ENCODE data around the gene LIAS.
"Not testable (repeated sequence)": the region's sequence is repeated elsewhere in the genome, so short reads cannot be mapped to it uniquely, and the experiment has no call there.

LIAS gene

DNA sequence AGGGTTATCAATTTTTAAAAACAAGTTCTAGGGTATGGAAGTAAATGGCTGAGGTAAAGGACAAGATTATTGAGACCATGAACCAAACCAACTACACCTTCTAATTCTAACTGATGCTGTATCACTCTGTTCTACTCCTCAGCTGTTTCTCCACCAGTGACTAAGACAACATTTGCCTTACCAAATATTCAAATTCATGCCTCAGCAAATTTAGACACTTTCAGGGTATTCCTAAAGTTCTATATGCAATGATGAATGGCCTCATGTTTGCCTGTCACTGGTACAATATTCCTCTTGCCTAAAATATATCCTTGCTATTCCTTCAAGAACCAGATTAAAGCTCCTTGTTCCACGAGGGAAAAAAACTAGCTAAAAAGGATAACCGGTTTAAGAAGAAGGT is 5.1 kb upstream of the LIAS start:
- no peak for DNase-seq

DNA sequence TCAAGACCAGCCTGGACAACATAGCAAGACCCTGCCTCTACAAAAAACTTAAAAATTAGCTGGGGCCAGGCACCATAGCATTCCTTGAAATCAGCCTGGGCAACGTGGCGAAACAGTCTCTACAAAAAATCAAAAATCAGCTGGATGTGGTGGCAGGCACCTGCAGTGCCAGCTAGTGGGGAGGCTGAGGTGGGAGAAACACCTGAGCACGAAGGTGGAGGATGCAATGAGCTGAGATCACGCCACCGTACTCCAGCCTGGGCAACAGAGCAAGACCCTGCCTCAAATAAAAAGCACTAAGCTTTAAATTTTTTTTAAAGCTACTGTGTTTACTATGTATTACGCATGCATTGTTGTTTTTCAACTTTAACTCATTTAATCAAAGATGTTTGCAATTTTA is 3.4 kb upstream of the LIAS start:
- DNase-seq, result no peak

DNA sequence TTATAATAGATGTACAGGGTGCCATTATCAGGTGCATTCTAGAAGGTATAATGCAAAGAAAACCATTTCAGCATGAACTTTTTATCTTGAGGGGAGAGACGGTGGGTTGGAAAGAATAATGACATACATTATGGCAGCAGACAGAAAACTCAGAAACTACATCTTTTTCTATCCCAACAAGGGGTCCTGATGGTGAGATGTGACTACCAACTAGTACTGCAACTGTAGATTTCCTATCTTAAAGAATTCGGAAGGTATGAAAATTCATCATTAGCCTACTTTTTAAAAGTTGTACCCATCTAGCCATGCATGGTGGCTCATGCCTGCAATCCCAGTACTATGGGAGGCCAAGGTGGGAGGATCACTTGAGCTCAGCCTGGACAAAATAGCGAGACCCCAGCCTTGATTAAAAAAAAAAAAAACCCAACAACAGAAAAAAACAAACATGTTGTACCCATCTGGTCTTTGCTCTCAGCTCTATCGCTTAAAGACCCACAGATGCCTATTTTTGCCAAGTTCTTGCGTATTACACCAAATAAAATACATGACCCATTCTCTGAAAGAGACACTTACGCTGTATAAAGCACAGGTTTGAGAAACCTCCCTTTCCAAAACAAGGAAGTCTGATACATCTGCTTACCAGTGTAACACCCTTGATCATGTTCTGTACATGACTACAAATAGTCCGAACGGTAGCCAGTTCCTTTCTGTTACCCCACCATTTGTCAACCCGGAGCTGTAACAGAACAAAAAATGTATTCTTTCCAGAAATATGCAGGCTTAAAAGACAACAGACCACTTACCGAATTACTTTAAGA is 1.7 kb upstream of the LIAS start:
- DNase-seq, result no peak

DNA sequence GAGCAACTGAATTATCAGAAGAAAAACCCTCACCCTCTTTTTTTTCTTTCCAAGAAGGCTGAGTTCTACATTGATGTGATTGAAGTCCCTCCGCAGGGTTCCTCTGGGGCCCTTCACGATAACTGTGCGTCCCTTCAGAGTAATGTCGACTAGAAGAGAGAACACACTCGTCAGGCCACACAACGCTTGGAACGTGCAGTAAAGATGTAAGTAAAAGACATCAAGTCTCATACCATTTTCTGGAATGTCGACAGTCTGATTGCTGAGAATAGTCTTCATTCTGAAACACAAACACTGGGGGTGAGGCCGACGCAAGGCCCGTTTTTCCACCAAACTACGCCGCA is 723 bp upstream of the LIAS start:
- DNase-seq, result not testable (repeated sequence)

DNA sequence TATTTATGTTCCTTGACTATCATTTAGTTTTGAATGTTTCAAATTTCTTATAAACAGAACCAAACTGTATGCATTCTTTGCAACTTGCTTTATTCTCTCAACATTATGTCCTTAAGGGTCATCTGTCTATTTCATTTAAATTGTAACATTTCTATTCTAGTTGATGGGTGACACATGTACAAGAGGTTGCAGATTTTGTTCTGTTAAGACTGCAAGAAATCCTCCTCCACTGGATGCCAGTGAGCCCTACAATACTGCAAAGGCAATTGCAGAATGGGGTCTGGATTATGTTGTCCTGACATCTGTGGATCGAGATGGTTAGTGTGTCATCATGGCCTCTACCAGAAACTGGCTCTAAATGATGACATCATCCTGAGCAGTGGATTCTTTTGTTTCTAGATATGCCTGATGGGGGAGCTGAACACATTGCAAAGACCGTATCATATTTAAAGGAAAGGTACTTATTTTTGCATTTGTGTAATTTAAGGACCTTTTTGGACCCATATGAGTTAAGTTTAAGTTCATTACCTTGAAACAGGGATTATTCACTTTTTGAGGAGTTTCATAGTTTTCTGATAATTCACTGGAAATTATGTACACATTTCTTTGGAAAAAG is 6.1 kb downstream of the LIAS start:
- DNase-seq, result peak; percentile 80

DNA sequence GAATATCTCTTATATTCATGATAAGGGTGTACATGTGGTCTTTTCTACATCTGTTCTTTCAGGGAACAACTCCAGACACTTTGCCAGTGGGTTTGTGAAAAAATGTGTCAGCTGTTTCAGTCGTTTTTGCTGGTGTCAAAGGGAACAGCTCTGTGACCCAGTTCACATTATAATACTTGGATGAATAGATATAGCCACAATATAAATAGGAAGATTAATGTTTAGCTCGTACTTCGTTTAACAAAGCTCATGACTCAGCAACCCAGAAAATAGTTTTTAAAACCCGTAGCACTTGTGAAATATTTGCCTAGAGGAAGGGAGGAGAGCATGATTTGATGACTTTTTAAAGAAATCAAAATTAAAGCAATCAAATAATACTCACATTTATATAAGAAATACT is 7.9 kb downstream of the LIAS start:
- DNase-seq, result no peak

DNA sequence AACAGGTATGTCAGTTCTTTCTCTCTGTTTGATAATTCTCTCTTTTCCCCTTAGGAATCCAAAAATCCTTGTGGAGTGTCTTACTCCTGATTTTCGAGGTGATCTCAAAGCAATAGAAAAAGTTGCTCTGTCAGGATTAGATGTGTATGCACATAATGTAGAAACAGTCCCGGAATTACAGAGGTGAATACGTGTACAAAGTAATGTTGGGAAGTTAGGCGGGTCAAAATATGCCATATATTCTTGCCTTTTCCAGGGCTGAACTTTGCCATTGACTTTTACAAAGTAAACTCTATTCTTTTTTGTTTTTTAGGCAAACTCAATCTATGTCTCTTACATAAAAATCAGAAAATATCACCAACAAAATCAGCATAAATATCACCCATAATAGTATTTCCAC is 8.6 kb downstream of the LIAS start:
- DNase-seq, result no peak

DNA sequence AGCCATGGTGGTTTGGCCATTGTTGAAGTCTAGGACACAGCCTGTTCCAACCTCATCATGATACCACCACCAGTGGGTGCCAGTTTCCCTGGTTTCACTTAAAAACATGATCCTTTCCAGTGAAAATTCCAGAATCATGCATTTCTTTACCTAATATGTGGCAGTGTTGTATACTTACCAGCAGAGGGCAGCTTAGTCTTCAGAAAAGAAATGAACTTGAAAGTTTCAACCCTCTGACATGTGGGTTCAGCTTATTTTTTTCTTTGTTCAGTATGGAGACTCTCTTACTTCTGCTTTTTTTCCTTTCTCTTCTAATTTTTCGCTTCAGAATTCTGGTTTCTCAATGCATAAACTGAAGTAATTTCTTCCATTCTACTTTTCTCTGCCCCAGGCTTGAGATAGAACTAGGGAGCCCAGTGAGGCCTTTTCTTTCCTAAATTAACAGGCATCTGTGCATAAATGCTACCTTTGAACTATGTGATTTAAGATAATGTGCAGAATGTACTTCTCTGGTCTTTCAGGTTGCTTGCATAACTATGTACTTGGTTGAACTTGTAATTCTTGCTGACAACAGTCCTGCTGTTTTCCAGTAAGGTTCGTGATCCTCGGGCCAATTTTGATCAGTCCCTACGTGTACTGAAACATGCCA is 10.7 kb downstream of the LIAS start:
- DNase-seq, result peak; percentile 83

DNA sequence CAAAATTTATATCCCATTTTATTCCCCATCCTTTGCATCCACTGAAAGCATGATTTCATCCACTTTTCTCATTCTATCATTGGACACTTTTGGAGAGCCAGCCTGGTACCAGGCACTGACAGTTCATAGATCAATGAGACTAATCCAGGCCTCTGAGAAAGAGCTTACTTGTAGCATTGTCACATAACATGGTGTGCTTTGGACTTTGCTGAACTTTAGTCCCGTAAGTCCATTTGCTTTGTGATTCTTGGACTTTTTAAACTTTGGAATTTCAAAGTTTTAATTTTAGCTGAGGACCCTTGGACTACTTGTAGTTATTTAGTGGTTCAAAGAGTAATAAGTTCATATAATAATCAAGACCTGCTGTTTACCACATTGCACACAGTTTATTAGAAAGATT is 11.5 kb downstream of the LIAS start:
- no peak for DNase-seq

DNA sequence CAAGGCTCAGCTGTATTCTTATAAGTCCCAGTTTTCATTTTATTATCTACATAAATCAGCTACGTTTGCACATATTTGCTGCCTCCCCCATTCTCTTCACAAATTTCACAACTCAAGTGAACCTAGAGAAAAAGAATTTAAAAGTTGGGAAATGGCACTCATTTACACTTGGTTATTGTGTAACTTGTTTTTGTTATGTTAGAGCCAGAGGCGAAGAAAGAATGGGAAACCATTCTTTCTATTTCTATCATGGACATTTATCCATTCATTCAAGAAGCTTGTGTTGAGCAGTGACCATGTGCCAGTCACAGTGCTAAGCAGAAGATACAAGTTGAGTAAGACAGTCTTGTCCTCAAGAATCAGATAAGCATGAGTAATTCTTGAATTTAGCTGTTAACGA is 13.5 kb downstream of the LIAS start:
- DNase-seq, result no peak

DNA sequence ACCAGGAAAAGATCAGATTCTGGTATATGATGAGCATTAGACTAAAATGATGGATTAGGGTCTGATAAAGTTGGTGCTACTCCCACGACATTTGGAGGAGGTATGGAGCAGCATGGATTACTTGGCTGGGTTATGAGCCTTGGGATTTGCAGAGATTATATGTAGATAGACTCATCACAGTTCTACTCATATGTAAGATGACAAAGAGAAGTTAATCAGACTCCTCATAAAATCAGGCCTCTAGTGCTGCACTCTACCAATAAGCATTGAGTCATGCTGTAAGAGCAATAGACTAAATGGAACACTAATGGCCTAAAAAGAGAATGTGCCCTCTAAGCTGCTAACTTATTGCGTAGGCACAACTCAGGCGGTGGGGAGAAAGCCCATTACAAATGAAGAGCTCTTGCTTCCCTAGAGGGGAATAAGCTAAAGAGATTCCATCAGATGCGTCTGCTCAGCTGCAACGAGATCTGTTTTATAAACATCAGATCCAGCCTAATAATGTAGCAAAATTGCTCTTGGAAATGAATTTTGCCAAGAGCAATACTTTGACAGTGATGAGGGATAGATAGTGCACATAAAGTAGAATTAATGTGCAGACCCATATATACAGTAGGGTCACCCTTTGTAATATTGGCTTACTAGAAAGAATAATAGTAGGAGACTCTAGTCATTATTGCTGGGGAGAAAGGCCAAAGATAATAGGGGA is 17.5 kb downstream of the LIAS start:
- DNase-seq, result no peak

DNA sequence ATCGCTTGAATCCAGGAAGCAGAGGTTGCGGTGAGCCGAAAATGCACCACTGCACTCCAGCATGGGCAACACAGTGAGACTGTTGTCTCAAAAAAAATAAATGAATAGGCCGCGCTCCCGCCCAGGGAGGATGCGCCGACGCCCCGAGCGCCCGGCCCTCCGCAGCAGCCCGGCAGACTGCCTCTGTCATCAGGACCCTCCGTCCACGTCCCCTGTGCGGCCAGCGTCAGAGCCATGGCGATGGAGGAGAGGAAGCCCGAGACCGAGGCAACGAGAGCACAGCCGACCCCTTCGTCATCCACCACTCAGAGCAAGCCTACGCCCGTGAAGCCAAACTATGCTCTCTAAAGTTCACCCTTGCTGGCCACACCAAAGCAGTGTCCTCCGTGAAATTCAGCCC is 21.4 kb downstream of the LIAS start:
- DNase-seq, result no peak

DNA sequence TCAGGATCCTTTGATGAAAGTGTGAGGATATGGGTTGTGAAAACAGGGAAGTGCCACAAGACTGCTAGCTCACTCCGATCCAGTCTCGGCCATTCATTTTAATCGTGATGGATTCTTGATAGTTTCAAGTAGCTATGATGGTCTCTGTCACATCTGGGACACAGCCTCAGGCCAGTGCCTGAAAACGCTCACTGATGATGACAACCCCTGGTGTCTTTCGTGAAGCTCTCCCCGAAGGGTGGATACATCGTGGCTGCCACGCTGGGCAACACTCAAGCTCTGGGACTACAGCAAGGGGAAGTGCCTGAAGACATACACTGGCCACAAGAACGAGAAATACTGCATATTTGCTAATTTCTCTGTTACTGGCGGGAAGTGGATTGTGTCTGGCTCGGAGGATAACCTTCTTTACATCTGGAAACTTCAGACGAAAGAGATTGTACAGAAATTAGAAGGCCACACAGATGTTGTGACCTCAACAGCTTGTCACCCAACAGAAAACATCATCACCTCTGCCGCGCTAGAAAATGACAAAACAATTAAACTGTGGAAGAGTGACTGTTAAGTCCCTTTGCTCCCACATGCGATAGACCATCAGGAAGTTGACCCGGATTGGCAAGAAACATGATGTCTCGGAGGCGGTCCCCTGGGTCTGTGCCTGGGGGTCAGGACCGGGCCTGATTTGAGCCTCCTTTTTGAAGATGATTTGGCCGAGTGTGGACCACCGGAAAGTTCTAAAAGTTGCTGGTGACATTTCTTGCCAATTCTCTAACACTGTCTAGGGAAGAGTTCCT is 22.2 kb downstream of the LIAS start:
- no peak for DNase-seq

DNA sequence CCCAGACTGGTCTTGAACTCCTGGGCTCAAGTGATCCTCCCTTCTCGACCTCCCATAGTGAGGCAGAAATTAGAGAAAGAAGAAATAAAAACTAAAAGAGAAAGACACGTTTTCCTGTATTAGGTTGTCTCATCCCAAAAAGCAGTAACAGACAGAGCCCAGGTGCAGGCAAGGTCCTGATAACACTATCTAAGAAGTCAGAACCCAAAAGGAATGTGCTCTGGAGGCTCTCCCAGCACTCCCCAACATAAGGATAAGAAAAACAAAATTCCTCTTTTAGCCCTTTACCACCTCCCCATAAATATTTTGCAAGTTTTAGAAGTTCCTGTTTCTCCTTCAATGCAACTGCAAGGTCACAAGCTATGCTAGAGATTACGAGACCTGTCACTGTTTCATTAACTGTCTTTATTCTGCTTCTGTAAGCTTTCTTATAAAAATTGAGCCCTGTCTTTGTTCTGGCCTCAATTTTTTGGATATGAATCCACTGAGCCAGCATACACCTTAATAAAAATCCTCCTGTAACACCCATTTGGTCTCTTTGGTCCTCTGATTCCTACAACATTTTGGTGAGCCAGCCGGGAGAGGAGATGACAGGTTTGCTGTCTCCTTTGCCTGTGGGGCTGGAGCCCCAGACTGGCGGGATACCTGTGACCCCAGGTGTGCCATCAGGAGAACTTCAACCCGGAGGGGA is 25.9 kb downstream of the LIAS start:
- no peak for DNase-seq

DNA sequence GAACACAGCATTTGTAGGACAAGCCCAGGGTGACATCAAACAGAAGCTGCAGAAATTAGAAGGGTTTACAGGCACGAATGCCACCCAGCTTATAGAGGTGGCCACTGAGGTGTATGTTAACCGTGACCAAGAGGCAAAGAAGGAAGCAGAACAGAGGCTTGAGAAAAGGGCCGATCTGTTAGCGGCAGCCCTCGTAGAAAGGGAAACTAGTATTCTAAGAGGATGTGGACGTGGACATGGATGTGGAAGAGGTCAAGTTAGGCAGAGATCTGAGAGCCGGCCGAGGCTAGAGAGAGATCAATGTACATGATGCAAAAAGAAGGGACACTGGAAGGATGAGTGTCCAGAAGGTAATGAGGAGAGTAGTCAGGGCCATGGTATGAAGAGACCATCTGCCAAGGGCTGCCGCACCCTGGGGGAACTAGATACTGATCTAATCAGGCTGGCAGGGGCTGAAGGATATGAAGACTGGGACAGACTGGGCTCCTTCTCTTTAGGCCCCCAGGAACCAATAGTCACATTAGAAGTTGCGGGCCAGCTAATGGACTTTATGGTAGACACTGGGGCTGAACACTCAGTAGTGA is 27.5 kb downstream of the LIAS start:
- DNase-seq, result no peak

DNA sequence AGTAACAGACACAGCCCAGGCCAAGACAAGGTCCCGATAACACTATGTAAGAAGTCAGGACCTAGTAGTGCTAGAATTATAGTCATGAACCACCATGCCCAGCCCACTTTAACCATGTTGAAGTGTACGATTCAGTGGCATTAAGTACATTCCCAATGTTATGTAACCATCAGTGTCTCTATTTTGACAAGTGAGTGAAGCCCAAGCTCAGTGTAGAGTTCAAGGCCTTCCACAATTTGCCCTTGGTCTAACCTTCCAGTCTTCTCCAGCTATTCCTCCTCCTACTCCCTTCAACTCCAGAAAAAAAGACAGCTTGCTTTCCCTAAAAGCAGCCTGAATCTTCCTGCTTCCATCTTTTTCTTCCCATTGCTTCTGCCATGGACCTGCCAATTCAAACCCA is 31.5 kb downstream of the LIAS start:
- no peak for DNase-seq

DNA sequence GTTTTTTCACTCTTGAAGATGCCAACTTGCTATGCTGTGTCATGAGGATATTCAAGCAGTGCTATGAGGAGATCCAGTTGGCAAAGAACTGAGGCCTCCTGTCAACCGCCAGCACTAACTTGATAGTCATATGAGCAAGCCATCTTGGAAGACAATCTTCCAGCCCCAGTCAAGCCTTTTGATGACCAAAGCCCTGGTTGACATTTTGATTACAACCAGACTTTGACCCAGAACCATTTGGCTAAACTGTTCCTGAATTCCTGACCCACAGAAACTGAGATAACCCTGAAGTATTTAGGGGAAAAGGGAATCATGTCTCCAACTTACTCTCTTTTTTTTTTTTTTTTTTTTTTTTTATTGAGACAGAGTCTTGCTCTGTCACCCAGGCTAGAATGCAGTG is 35.5 kb downstream of the LIAS start:
- DNase-seq, result no peak

DNA sequence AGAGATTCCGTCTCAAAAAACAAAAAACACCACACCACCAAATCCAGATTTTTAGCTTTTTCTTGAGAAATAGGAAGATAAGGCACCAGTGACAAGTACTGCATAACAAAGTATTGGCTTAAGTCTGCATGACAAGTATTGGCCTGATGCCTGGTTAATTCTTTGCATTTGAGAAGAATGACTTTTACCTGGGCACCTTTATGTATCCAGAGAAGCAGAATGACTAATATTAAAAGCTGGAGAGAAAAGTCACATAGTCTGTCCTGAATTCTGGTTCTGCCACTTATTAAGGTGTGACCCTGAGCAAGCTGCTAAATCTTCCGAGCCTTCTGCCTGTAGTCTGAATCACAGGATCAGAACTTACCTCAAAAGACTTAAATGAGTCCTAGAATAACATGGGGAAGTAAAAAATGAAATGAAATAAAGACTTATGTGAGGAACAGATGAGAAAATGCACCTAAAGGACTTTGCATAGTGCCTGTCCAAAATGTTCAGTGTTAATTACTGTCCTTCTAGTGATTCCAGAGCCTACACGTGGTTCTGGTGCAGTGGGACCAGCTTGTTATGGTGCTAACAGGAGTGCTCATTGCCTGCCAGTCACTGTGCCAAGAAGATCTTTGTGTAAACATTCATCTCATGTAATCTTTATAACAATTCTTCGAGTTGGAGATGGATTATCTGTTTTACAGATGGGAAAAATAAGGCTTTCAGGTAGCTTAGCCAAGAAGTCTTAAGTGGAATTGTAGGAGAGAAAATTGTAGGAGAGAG is 36.8 kb downstream of the LIAS start:
- no peak for DNase-seq

DNA sequence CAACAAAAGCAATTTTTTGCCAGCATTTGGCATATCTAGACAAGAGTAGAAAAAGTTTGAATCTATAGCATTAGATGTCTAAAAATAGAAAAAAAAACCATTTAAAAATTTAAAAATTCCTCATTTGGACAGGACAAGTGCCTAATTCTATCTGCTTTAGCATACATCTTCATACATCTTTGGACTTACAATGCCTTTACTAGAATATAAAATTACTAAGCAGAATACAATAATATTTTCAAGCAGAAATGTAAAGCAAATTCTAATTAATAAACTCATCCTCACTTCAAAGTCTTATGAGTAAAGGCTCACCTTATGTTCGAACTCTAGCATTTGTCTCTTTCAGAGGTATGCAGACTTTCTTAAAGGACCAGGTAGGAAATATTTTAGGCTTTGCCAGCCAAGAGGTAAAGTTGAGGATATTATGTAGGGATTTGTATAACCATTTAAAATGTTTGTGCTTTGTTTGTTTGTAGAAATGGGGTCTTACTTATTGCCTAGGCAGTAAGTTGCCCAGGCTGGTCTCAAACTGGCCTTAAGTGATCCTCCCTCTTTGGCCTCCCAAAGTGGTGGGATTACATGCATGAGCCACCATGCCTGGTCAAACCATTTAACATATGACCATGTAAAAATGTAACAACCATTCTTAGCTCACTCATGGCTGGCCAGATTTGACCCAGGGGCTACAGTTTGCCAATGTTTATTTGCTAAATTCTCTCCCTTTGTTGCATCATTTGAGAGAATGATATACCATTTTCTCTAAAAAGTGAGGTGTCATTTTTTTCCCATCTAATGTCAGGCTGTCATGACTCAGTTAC is 39.3 kb downstream of the LIAS start:
- no peak for DNase-seq

DNA sequence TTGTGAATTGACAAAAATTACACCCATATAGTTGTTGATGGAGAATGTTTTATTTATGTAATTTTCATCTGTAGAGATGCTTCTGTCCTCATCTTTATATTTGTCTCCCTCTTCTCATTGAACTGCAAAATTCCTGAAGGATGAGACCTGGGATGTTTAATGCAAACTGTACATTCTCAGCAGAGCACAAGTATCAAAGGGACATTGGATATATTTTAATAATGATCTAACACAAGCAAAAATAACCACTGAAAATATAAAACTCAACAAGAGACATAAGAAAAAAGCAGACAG is 39.8 kb downstream of the LIAS start:
- DNase-seq, result no peak

Measured in EL (cell line).